Measurements from ENCODE around the gene KRTAP5-10.

DNA sequence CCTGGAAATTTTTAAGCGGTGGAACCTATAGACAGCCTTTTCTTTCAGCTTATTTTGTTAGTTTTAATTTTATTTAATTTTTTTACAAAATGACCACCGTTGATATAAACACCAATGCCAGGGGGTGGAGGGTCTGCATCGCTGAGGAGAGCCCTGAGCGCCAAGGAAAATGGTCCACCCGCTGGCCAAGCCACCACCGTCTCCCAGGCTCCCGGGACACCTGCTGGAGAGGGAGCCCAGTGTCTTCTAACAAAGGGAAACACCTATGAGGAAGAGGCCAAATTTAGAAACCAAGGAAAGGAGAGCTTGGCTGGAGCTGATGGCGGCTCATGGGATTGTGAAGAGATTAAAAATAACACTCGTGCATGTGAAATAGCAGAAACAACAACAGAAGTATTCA lies 27.8 kb upstream of the KRTAP5-10 start:
- TF ChIP-seq TARDBP (IDR thresholded peaks at IDR 0.05) (no peak), SP1 (IDR thresholded peaks at IDR 0.05) (no peak), ARNT (IDR thresholded peaks at IDR 0.05) (no peak), FOXK2 (IDR thresholded peaks at IDR 0.05) (no peak), BHLHE40 (IDR thresholded peaks at IDR 0.05; ENCODE audit: borderline replicate concordance) (no peak), SUZ12 (IDR thresholded peaks at IDR 0.05) (no peak)
